Small intestine (tissue), 16 donors: ENCODE results near the gene LMX1A. TPM values are rescaled to one million over a fixed set of nuclear protein-coding genes. Genes with fewer than 3 reads are reported as not detected.

ENCODE experiments used
- DNase-seq, 2 donors: peaks; one replicate each; pipeline versions ENCODE4 v3.0.0 to v3.0.0-alpha.2; 2013
- FAIRE-seq: peaks from 2 replicates; lab custom pipeline; 2012; peaks lifted over from hg19 to GRCh38; lab: Jason Lieb, UNC
- H3K27ac ChIP-seq, 3 donors: one replicate each; pipeline ENCODE4 v1.5.1; 2013; ENCODE audit warnings: low read length in 2 of 3, mild to moderate bottlenecking in 2 of 3, control low read depth in 1 of 3, inconsistent platforms in 1 of 3, low read depth in 1 of 3, moderate library complexity in 1 of 3
- H3K27me3 ChIP-seq, 3 donors: one replicate each; pipeline ENCODE4 v1.6.1; 2013; ENCODE audit warnings: low read length in 3 of 3, inconsistent platforms in 1 of 3; ENCODE audit not compliant: control insufficient read depth in 3 of 3, insufficient read depth in 3 of 3
- H3K36me3 ChIP-seq, 3 donors: one replicate each; pipeline ENCODE4 v1.6.1; 2013; ENCODE audit warnings: low read length in 3 of 3, inconsistent platforms in 1 of 3, low read depth in 1 of 3, mild to moderate bottlenecking in 1 of 3, moderate library complexity in 1 of 3; ENCODE audit not compliant: control insufficient read depth in 3 of 3, insufficient read depth in 2 of 3
- H3K4me1 ChIP-seq, 3 donors: one replicate each; pipeline ENCODE4 v1.6.1; 2013; ENCODE audit warnings: low read length in 2 of 3, inconsistent platforms in 1 of 3, low read depth in 1 of 3, mild to moderate bottlenecking in 1 of 3, moderate library complexity in 1 of 3; ENCODE audit not compliant: control insufficient read depth in 3 of 3, insufficient read depth in 2 of 3
- H3K4me3 ChIP-seq, 3 donors: one replicate each; pipeline ENCODE4 v1.5.1; 2013; ENCODE audit warnings: low read length in 3 of 3, control low read depth in 1 of 3, inconsistent platforms in 1 of 3, low read depth in 1 of 3, mild to moderate bottlenecking in 1 of 3, moderate library complexity in 1 of 3
- H3K9me3 ChIP-seq, 2 donors: one replicate each; pipeline ENCODE4 v1.6.1; 2013; ENCODE audit warnings: low read depth in 1 of 2, low read length in 1 of 2; ENCODE audit not compliant: control insufficient read depth in 2 of 2, insufficient read depth in 1 of 2
- WGBS, 3 donors: extraction: QIAGEN DNeasy Blood & Tissue Kit; methylation state at CpG; one replicate each; pipeline ENCODE4 v1.1.7; 2013; 5-methylcytosine and 5-hydroxymethylcytosine counted together
- long read RNA-seq, 10 donors: transcript quantifications; one replicate each; lab custom pipeline, GENCODE V29; 2026
- polyA plus RNA-seq, 4 donors: library from polyadenylated mRNA; stranded (reverse) in 3 of 4; unstranded in 1 of 4; fragments of 200-250 nt in 3 of 4; fragments of 120-200 nt in 1 of 4; gene quantifications; one replicate each; pipeline versions ENCODE4 v1.2.1 to v1.2.3, GENCODE V29; 2013
- donor health status: healthy with polysubstance abuse.
- donor health status: control.
- donor health status: control.
- donor health status: Bipolar disorder and iron deficiency.
- donor health status: healthy.

The LMX1A gene
- 1 to 10 TPM in 1 of 4 donors, under 1 TPM in 3; 0.39 to 4.3 (median 0.49) TPM for polyA plus RNA-seq
- long read RNA-seq, donor 1 = 0 reads
- long read RNA-seq, donor 2 = 0 reads
- long read RNA-seq, donor 3 = 0 reads
- long read RNA-seq, donor 4 = 0 reads
- long read RNA-seq, donor 5 = 0 reads
- long read RNA-seq, donor 6 = 0 reads
- long read RNA-seq, donor 7 = 0 reads
- long read RNA-seq, donor 8 = 0 reads
- long read RNA-seq, donor 9 = 0 reads
- long read RNA-seq, donor 10, partial matches to known transcripts = 0 of 1 reads
- long read RNA-seq, donor 10, other reads (novel, unspliced or antisense) = 0 of 1 reads

DNA sequence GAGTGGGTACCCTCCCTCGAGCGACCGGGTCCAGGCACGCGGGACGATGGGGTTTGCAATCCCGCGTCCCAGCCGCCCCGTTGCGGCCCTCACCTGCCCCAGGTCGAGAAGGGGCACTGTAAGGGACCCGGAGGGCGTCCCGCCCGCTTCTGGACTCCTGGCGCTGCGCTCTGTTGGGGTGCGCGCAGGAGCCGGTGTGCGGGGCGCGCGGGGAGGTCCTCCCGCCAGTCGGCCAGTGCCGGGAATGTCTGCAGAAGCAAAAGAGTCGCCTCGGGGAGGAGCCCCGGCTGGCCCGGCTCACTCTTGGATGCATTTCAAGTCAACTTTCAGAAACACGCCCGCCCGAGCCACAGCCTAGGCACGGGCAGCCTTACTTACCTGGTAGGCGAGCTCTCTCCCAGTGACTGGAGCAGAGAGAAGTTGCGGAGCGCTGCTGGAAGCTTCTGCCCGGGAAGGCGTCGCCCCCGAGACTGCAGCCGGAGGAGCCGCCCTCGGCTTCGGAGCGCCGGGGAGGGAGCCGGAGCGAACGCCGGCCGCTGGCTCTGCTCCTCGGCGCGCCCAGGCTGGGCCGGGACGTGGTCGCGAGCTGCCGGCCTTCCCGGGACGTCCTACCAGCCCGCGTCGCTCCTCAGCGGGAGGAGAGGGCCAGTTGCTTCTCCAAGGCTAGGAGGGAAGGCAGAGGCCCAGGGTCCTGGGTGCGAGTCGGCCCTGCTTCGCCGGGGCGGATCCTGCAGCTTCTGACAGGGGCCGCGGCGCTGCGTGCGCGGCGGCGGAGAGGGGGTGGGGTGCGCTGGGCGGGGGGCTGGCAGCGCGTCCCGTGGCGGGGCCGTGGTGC, at the start of gene LMX1A:
TSS of gene LMX1A (minus strand) at position 739 of the 835 bp plus-strand sequence. CDS start 1,156 bp downstream, outside the sequence.
- H3K9me3 ChIP-seq = no peaks in the 10 kb centered on the region
- no peaks in the 10 kb centered on the region for H3K36me3 ChIP-seq
- peak within 1 kb of the TSS in 2 of 3 donors; percentile 10 to 13 for H3K4me3 ChIP-seq
- no peak within 1 kb of the TSS for H3K27ac ChIP-seq
- WGBS, 3 donors = 1 to 4% (median 3%) methylated on average over 65 to 88 of the region's 88 CpGs
- FAIRE-seq (no peak), DNase-seq (peak in 1 of 2 donors; percentile 33)
- peaks cover 0 to 10% (median 7%) of the 10 kb centered on the region in 3 donors for H3K4me1 ChIP-seq
- peaks cover 21 to 93% (median 51%) of the 10 kb centered on the region in 3 donors for H3K27me3 ChIP-seq

DNA sequence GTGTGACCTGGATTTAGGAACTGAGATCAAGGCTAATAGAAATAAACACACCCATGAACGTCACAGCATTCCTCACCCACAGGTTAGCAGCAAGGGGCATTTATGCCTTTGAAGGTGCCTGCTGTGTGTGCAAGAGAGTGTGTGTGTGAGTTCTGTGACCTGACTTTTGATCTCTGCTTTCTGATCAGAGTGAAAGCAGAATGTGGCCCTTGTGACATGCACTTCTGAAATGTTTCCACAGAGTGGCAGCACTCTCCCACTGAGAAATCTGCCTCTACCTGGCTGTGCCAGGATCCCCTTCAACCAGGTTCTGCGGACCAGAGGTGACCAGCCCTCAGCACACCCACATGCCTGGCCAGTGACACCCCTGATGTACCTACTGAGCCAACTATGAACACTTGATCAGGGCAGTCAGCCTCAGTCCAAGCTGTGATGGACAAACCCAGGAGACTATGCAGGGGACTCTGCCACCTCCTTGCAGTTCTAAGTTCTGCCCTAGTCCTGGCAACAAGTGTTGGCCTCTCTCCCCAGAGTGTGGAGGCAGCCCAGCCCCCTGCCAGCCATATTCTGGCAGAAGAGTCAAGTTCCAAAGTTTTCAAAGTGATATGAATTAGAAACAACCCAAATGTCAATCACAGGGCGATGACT, 47.4 kb upstream of the LMX1A start:
- no peaks in the 10 kb centered on the region for H3K9me3 ChIP-seq
- 33 to 40% (median 34%) methylated on average over 3 of the region's 3 CpGs for WGBS, 3 donors
- H3K4me1 ChIP-seq = no peaks in the 10 kb centered on the region
- H3K36me3 ChIP-seq = no peaks in the 10 kb centered on the region
- peaks cover 0 to 4% (median 0%) of the 10 kb centered on the region in 3 donors for H3K27me3 ChIP-seq
- DNase-seq (peak; percentile 49 to 59), FAIRE-seq (no peak)
- H3K4me3 ChIP-seq = no peak overlapping the region
- H3K27ac ChIP-seq = no peak overlapping the region

DNA sequence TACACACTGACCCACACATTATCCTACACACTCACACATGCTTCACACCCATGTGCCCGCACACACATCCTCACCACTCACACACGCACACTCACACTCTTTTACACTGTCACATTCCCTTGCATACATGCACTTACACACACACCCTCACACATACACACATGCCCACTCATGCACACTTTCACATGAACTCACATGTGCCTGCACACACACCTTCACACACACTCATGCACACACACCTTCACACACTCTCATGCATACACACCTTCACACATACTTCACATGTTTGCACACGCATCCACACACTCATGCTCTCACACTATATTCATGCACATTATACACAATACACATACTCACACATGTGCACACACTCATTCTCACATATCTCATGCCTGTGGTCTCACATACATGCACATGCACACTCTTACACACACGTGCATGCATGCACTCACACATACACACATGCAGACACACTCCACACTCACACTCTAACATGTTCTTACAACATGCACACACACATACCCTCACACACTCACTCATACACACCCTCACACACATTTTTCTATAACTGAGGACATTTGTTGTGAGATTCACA, 46.1 kb upstream of the LMX1A start:
- WGBS, 3 donors = 88 to 90% (median 90%) methylated on average over 4 of the region's 4 CpGs
- no peak for DNase-seq
- peaks cover 0 to 4% (median 0%) of the 10 kb centered on the region in 3 donors for H3K27me3 ChIP-seq
- no peak for FAIRE-seq
- no peaks in the 10 kb centered on the region for H3K36me3 ChIP-seq
- H3K27ac ChIP-seq = no peak overlapping the region
- H3K4me1 ChIP-seq = no peaks in the 10 kb centered on the region
- H3K9me3 ChIP-seq = no peaks in the 10 kb centered on the region
- H3K4me3 ChIP-seq = no peak overlapping the region

DNA sequence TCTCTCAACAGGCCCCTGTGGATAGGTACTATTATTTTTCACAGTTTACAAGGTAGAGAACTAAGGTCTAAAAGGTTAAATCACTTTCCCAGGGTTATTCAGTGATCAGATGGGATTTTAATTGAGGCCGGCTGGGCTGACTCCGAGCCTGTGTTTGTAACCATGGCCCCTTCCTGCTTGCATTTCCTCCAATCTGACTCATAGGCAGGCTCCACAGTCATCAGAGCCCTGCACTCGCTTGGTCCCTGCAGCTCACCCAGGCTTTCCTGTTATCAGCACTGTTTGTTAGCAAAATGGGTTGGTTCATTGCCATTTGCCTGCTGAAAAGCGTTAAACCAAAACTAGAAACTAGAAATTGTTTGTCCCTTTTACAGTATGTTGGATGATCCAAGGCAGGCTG, 41.4 kb upstream of the LMX1A start:
- Histone ChIP-seq H3K27me3 (peaks cover 0 to 4% (median 0%) of the 10 kb centered on the region in 3 donors), H3K4me1 (peaks cover 0 to 2% (median 0%) of the 10 kb centered on the region in 3 donors), H3K36me3 (no peaks in the 10 kb centered on the region), H3K27ac (no peak overlapping the region), H3K9me3 (no peaks in the 10 kb centered on the region), H3K4me3 (no peak overlapping the region)
- 30 to 48% (median 43%) methylated on average over 4 of the region's 4 CpGs for WGBS, 3 donors
- DNase-seq (peak in 1 of 2 donors; percentile 7), FAIRE-seq (no peak)

DNA sequence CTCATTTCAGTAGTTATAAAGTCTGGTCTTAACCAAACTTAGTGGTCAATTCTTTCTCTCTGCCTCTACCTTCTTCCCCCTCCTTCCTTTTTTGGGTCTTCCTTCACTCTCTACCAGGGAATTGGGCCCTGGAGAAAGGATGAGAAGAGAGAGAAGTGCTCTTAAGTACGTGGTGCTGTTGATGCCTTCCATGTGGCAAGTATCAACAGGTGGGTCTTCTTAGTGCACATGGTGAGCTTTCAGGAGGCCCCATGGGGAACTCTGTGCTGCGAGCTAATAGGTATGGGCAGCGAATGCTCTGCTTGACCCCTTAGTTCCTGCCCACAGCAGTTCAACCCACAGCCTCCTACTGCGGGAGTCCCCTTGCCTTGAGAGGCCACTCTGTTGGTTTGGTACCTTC, 39.4 kb upstream of the LMX1A start:
- FAIRE-seq = no peak
- peaks cover 0 to 2% (median 0%) of the 10 kb centered on the region in 3 donors for H3K4me1 ChIP-seq
- no peaks in the 10 kb centered on the region for H3K9me3 ChIP-seq
- 88 to 92% (median 90%) methylated on average over 4 of the region's 4 CpGs for WGBS, 3 donors
- no peak for DNase-seq
- H3K4me3 ChIP-seq = no peak overlapping the region
- H3K27me3 ChIP-seq = peaks cover 0 to 5% (median 0%) of the 10 kb centered on the region in 3 donors
- no peak overlapping the region for H3K27ac ChIP-seq
- H3K36me3 ChIP-seq = no peaks in the 10 kb centered on the region

DNA sequence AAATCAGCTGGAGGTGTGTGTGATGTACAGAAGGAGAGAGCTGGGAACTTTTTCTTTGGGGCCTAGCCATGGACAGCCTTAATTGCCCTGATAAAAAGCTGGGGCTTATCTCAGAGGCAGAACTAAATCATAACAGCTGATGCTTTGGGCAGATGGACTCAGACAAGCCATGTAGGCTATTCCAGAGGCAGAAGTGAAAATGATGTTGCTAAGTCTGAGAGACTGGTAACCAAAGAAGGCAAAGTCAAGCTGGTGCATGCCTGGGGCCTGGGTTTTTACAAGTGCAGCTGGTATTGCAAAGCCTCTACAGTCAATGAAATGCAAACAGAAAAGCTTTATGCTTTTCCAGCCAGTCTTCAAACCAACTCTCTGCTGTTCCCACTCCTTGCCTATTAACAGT, 39.0 kb upstream of the LMX1A start:
- H3K9me3 ChIP-seq = no peaks in the 10 kb centered on the region
- FAIRE-seq (no peak), DNase-seq (no peak)
- peaks cover 0 to 5% (median 0%) of the 10 kb centered on the region in 3 donors for H3K27me3 ChIP-seq
- H3K4me3 ChIP-seq = no peak overlapping the region
- H3K27ac ChIP-seq = no peak overlapping the region
- no peaks in the 10 kb centered on the region for H3K36me3 ChIP-seq
- peaks cover 0 to 2% (median 0%) of the 10 kb centered on the region in 3 donors for H3K4me1 ChIP-seq

DNA sequence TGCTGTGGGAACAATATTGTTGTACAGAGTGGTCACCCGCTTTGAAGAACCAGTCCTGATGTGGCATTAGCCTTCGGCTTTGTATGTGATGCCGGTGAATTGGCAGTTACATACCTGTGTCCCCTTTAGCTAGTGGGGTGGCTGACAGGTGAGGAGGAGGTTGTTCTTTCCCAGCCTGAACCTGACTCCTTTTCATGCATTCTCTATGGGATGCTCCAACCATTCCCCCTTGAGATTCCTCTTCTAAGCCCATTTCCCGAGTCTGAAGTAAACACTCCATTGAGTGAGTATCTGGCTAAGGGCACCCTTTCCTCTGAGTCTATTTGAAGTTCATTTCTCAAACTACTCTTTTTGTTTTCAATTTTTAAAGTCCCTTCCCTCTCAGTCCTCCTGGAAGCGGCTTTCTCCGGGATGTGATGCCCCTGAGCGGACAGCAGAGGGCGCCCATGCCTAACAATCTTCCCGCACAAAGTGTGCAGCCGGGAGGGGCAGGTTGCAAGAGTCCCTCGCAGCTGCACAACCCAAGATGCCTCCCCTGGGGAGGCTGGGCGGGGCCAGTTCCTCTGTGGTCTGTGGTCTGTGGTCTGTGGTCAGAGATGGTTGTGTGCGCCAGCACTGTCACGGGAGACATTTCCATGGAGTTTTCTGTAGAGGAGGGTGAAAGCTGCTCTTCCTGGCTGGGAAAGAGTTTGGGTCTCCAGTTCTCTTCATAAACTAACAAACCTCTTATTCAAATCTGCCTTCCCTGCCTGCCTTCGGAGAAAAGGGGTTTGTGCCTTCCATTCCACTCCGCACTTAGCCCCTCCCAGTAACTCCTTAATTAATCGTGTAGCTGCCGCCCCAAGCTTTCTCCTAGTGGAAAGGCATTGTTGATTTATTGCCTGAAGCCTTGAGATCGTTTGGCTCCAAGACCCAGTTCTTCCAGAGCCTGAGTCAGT, 36.4 kb upstream of the LMX1A start:
- peaks cover 0 to 5% (median 2%) of the 10 kb centered on the region in 3 donors for H3K27me3 ChIP-seq
- no peaks in the 10 kb centered on the region for H3K36me3 ChIP-seq
- no peak for FAIRE-seq
- H3K4me3 ChIP-seq = no peak overlapping the region
- no peaks in the 10 kb centered on the region for H3K9me3 ChIP-seq
- H3K4me1 ChIP-seq = peaks cover 0 to 2% (median 0%) of the 10 kb centered on the region in 3 donors
- 15 to 19% (median 17%) methylated on average over 19 of the region's 19 CpGs for WGBS, 3 donors
- peak; percentile 72 to 76 for DNase-seq
- no peak overlapping the region for H3K27ac ChIP-seq
